Measurements from ENCODE around the gene CLDN12.

GRCh38 chr7:90430614-90431460 lies 27.6 kb downstream of the CLDN12 start:
- TF ChIP-seq POLR2AphosphoS5 (IDR thresholded peaks at IDR 0.05; ENCODE audit: low read depth), result no peak
- no peak for TF ChIP-seq CTCF (conservative IDR thresholded peaks at IDR 0.05; ENCODE audit: low read depth in 2 of 2)
- TF ChIP-seq EZH2 (IDR thresholded peaks at IDR 0.05; ENCODE audit: low read depth, unreplicated experiment), result no peak
- no peak for TF ChIP-seq CREB1 (CRISPR knock-in tag; IDR thresholded peaks at IDR 0.05; ENCODE audit: low read depth)
- no peak for TF ChIP-seq EZH2phosphoT487 (IDR thresholded peaks at IDR 0.05; ENCODE audit: unreplicated experiment)
- TF ChIP-seq REST (IDR thresholded peaks at IDR 0.05; ENCODE audit: unreplicated experiment), result no peak
- no peak for TF ChIP-seq ZNF462 (CRISPR knock-in tag; IDR thresholded peaks at IDR 0.05)
- no peak for TF ChIP-seq ETS1 (IDR thresholded peaks at IDR 0.05)
- TF ChIP-seq JUNB (IDR thresholded peaks at IDR 0.05; ENCODE audit: unreplicated experiment), result no peak

All from GM23338 (cell line).